K562 (cell line): ENCODE data around the gene TOPORS. TPM values are rescaled to one million over a fixed set of nuclear protein-coding genes. Genes with fewer than 3 reads are reported as not detected.
A peak's percentile ranks its signal among the peaks of the same experiment; 100 is the strongest.

Experiments used
- polyA plus RNA-seq, 8 experiments: library from polyadenylated mRNA; depleted of rRNA in 4 of 8; stranded (reverse) in 5 of 8; unstranded in 3 of 8; fragments of >200 nt; fragmentation: Nextera tagmentation in 2 of 8; fragmentation: Illumina TruSeq in 1 of 8; extraction: Ambion mirVana in 2 of 8; extraction: Trizol in 1 of 8; gene quantifications; 2 replicates each; pipeline versions ENCODE4 v1.2.1 to v1.2.3, GENCODE V29; 2011 to 2014; ENCODE audit warnings: inconsistent platforms in 1 of 8, missing spikeins in 1 of 8
- total RNA-seq, 7 experiments: library from RNA; depleted of rRNA in 6 of 7; stranded (reverse); fragments of >200 nt in 6 of 7; fragmentation: Illumina TruSeq in 2 of 7; extraction: Trizol in 2 of 7; gene quantifications; 2 replicates each; pipeline versions ENCODE4 v1.2.1 to v1.2.3, GENCODE V29; 2011 to 2021; ENCODE audit warnings: low replicate concordance in 1 of 7
- TF ChIP-seq, protein P1 (sequence below), 2 experiments: fragments of 450-650 bp in 1 of 2; sonication (generic) in 1 of 2; formaldehyde crosslinking in 1 of 2; IDR thresholded peaks; 2 replicates each; pipeline versions ENCODE4 v1.7.1 to v1.9.0; 2016 to 2022; ENCODE audit warnings: inconsistent platforms in 1 of 2, mild to moderate bottlenecking in 1 of 2, missing genetic modification reagents in 1 of 2

The TOPORS gene
- total and polyA plus RNA-seq, 9 of the 15 experiments (the other 6 are each of a cell fraction or from before 2014, with no cell fraction given) = 4.3 to 19.6 (median 9.9) TPM

DNA sequence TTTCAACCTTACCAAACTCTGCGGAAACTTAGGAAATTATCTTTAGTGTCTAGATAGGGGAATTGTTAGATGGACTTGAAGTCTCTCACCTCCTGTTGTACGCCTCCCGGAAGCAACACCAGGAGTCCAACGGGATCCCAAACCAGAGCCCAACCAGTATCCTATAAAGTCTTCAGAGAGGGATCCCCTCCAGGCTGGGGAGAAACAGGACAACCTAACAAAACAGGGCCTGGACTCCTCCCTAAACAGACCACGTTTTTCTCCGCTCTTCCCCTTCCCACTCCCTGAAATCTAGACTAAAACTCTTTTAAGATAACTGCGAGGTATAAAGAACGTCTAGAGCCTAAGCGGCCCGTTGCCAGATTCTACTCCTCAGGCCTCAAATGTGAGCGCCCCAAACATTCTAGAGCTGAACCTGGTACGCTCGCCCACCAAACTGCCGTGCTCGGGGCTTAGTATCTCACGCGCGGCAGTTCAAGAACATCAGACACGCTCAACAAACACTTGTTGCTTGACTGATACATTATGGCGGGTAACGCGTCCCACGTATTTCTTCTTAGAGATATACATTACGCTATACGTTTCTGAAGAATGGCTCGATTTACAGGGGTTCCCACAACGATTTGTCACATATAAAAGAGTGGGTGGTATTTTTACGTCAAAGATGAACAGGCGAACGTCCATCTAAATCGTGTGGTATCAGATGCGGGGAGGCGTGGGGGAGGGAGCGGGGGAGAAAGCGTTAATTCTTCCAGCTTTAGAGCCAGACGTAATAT lies 922 bp downstream of the TOPORS start (continued):
- TF ChIP-seq, protein P1, sequence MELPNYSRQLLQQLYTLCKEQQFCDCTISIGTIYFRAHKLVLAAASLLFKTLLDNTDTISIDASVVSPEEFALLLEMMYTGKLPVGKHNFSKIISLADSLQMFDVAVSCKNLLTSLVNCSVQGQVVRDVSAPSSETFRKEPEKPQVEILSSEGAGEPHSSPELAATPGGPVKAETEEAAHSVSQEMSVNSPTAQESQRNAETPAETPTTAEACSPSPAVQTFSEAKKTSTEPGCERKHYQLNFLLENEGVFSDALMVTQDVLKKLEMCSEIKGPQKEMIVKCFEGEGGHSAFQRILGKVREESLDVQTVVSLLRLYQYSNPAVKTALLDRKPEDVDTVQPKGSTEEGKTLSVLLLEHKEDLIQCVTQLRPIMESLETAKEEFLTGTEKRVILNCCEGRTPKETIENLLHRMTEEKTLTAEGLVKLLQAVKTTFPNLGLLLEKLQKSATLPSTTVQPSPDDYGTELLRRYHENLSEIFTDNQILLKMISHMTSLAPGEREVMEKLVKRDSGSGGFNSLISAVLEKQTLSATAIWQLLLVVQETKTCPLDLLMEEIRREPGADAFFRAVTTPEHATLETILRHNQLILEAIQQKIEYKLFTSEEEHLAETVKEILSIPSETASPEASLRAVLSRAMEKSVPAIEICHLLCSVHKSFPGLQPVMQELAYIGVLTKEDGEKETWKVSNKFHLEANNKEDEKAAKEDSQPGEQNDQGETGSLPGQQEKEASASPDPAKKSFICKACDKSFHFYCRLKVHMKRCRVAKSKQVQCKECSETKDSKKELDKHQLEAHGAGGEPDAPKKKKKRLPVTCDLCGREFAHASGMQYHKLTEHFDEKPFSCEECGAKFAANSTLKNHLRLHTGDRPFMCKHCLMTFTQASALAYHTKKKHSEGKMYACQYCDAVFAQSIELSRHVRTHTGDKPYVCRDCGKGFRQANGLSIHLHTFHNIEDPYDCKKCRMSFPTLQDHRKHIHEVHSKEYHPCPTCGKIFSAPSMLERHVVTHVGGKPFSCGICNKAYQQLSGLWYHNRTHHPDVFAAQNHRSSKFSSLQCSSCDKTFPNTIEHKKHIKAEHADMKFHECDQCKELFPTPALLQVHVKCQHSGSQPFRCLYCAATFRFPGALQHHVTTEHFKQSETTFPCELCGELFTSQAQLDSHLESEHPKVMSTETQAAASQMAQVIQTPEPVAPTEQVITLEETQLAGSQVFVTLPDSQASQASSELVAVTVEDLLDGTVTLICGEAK (IDR thresholded peaks at IDR 0.05) = 0 out of 2 replicates have a peak, but pooled peaks have one; percentile 13
- TF ChIP-seq, protein P1 (CRISPR knock-in tag; IDR thresholded peaks at IDR 0.05) = no peak
